Measurements from ENCODE around the gene TENM4. TPM values are rescaled to one million over a fixed set of nuclear protein-coding genes. Genes with fewer than 3 reads are reported as not detected.

The TENM4 gene
- total and polyA plus RNA-seq, 2 of the 13 experiments (the other 11 are each of a cell fraction or from before 2014, with no cell fraction given), result not detected

DNA sequence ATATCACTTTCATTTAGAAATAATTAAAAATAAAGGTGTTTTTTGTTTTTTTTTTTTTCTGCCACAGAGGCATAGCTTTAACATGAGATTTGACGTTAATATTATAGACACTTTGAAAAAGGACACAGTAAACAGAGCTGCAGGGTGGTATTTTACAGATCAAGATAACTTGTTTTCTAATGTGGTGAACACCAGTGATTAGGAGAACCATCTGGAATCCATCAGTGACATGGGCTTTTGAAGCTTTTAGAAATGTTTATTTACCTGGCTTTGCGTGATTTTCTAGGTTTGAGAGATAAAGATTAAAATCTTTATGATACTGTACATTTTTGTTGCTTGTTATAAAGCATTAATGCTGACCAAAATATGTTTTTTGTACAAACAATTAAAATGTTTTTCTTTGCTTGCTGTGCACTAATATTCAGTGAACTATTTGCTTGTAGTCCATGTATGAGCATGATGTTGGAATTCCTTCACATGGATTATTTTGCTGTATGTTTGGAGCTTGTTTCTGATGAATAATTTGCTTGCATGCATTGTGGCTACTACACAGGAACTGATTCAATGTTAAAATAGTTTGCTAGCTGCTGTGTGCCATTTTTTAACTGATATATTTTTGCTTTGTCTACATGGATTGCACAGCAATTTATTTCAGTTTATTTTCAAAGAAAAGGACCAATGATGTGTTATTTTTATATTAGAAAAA lies 514.0 kb downstream of the TENM4 start:
- no peaks in the 10 kb centered on the region for H4K20me1 ChIP-seq (ENCODE audit: insufficient read depth, low read length)
- no peak overlapping the region for H3K4me3 ChIP-seq (replicated peaks in 1 of 3; ENCODE audit: insufficient read depth in 1 of 3, low read depth in 2 of 3, low read length in 3 of 3)
- peaks cover 1 to 7% of the 10 kb centered on the region in 2 experiments; a peak in 3 of 5 replicates for H3K27me3 ChIP-seq (ENCODE audit: control insufficient read depth in 1 of 2, insufficient read depth in 2 of 2, low read length in 2 of 2)
- no peak overlapping the region for H3K9ac ChIP-seq (ENCODE audit: insufficient read depth, low read depth, low read length)
- no peak overlapping the region for H2AFZ ChIP-seq (ENCODE audit: low read length)
- no peak for TF ChIP-seq SMAD1 (CRISPR knock-in tag; IDR thresholded peaks at IDR 0.05; ENCODE audit: borderline replicate concordance, low read depth)
- TF ChIP-seq MAFG (CRISPR knock-in tag; IDR thresholded peaks at IDR 0.05), result no peak
- TF ChIP-seq, protein P1, sequence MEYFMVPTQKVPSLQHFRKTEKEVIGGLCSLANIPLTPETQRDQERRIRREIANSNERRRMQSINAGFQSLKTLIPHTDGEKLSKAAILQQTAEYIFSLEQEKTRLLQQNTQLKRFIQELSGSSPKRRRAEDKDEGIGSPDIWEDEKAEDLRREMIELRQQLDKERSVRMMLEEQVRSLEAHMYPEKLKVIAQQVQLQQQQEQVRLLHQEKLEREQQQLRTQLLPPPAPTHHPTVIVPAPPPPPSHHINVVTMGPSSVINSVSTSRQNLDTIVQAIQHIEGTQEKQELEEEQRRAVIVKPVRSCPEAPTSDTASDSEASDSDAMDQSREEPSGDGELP (IDR thresholded peaks at IDR 0.05; ENCODE audit: borderline replicate concordance, low read depth), result no peak
- TF ChIP-seq RBAK (CRISPR knock-in tag; IDR thresholded peaks at IDR 0.05), result no peak
- no peak for TF ChIP-seq ZNF44 (CRISPR knock-in tag; IDR thresholded peaks at IDR 0.05)
- TF ChIP-seq ZNF776 (CRISPR knock-in tag; IDR thresholded peaks at IDR 0.05), result no peak
- TF ChIP-seq ERF (CRISPR knock-in tag; IDR thresholded peaks at IDR 0.05), result no peak
- TF ChIP-seq, protein P2, sequence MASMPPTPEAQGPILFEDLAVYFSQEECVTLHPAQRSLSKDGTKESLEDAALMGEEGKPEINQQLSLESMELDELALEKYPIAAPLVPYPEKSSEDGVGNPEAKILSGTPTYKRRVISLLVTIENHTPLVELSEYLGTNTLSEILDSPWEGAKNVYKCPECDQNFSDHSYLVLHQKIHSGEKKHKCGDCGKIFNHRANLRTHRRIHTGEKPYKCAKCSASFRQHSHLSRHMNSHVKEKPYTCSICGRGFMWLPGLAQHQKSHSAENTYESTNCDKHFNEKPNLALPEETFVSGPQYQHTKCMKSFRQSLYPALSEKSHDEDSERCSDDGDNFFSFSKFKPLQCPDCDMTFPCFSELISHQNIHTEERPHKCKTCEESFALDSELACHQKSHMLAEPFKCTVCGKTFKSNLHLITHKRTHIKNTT (CRISPR knock-in tag; IDR thresholded peaks at IDR 0.05), result no peak
- TF ChIP-seq ZNF746 (CRISPR knock-in tag; IDR thresholded peaks at IDR 0.05), result no peak
- no peak for TF ChIP-seq MATR3 (CRISPR knock-in tag; IDR thresholded peaks at IDR 0.05)
- no peak for TF ChIP-seq IKZF1 (IDR thresholded peaks at IDR 0.05)
- TF ChIP-seq, protein P3, sequence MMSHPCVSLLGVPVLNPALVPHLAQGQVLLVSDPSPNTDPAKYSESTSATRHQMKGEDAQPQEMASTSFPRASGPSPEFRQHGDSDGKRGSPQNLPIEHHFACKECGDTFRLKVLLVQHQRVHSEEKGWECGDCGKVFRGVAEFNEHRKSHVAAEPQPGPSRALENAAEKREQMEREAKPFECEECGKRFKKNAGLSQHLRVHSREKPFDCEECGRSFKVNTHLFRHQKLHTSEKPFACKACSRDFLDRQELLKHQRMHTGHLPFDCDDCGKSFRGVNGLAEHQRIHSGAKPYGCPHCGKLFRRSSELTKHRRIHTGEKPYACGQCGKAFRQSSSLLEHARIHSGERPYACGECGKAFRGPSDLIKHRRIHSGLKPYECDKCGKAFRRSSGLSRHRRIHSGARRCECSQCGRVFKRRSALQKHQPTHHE (CRISPR knock-in tag; IDR thresholded peaks at IDR 0.05; ENCODE audit: borderline replicate concordance), result no peak
- no peak for TF ChIP-seq ZNF567 (CRISPR knock-in tag; IDR thresholded peaks at IDR 0.05; ENCODE audit: borderline replicate concordance)
- no peak for ATAC-seq
- FAIRE-seq, result no peak
- ChIA-PET CTCF (ENCODE audit: low intra/inter-chr PET ratio, low total read pairs) (no interaction called here), POLR2A (no interaction called here)
- no peaks in the 10 kb centered on the region for H3K4me1 ChIP-seq (ENCODE audit: insufficient read depth, low read length)
- H3K79me2 ChIP-seq (ENCODE audit: insufficient read depth, low read length), result no peaks in the 10 kb centered on the region
- intact Hi-C loops (cut with micrococcal nuclease; ENCODE audit: unreplicated experiment) (no loop called here), in situ Hi-C loops (cut with HindIII; ENCODE audit: extremely low pct_ligation_motif_present, low pct_unique_long_range_greater_than_20kb) (no loop called here)
- no peak overlapping the region for H3K27ac ChIP-seq (ENCODE audit: extremely low read length, insufficient read depth, low read length)
- DNase-seq (ENCODE audit: low spot score), result no peak
- H3K4me2 ChIP-seq (ENCODE audit: low read depth, low read length), result no peak overlapping the region
- WGBS (ENCODE audit: low lambda C conversion rate), result 3% methylated on average over 2 of the region's 2 CpGs
- H3K36me3 ChIP-seq (replicated peaks in 1 of 2; ENCODE audit: control insufficient read depth in 1 of 2, insufficient read depth in 2 of 2, low read length in 2 of 2), result no peaks in the 10 kb centered on the region
- H3K9me3 ChIP-seq (ENCODE audit: low read length), result no peaks in the 10 kb centered on the region
- BruUV-seq (replicated peaks), result no TSS peak

Data from HepG2 (cell line).